Spleen (tissue), 7 donors: Measurements from ENCODE around the gene FKBP7.

Source experiments
- POLR2AphosphoS5 ChIP-seq, 3 donors: sonication (generic); formaldehyde crosslinking; IDR thresholded peaks; one replicate each; pipeline ENCODE4 v1.5.1; 2017; ENCODE audit warnings: antibody characterized with exemption in 3 of 3
- TF ChIP-seq, protein P1 (sequence below), 11 experiments: fragments of 200-600 bp in 7 of 11; fragments of 450-650 bp in 4 of 11; sonication (generic) in 4 of 11; IDR thresholded peaks in 8 of 11; conservative IDR thresholded peaks in 3 of 11; 1 replicate in 7 of 11; 2 replicates in 4 of 11; pipeline versions ENCODE4 v1.4.0 to v1.8.0; 2016 to 2021; ENCODE audit warnings: antibody characterized with exemption in 11 of 11, inconsistent platforms in 4 of 11, mild to moderate bottlenecking in 1 of 11
- donor health status: DM: no; HTN: no; CAD: no; lungs with moderate emphysema.
- donor health status: DM: no; HTN: no; CAD: no.
- donor health status: DM: no; HTN: no; CAD: no.

- TF ChIP-seq POLR2AphosphoS5 (IDR thresholded peaks at IDR 0.05): no peak
- TF ChIP-seq, protein P1, sequence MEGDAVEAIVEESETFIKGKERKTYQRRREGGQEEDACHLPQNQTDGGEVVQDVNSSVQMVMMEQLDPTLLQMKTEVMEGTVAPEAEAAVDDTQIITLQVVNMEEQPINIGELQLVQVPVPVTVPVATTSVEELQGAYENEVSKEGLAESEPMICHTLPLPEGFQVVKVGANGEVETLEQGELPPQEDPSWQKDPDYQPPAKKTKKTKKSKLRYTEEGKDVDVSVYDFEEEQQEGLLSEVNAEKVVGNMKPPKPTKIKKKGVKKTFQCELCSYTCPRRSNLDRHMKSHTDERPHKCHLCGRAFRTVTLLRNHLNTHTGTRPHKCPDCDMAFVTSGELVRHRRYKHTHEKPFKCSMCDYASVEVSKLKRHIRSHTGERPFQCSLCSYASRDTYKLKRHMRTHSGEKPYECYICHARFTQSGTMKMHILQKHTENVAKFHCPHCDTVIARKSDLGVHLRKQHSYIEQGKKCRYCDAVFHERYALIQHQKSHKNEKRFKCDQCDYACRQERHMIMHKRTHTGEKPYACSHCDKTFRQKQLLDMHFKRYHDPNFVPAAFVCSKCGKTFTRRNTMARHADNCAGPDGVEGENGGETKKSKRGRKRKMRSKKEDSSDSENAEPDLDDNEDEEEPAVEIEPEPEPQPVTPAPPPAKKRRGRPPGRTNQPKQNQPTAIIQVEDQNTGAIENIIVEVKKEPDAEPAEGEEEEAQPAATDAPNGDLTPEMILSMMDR (IDR thresholded peaks at IDR 0.05 in 8 of 11, conservative IDR thresholded peaks at IDR 0.05 in 3 of 11): no peak
Observed at GRCh38 chr2:178436662-178437061, 41.7 kb downstream of the FKBP7 start.
